Psoas muscle (tissue), 8 donors: ENCODE results near the gene AQP12B. TPM values are rescaled to one million over a fixed set of nuclear protein-coding genes. Genes with fewer than 3 reads are reported as not detected.
A peak's percentile ranks its signal among the peaks of the same experiment; 100 is the strongest.

Experiments
- ATAC-seq, 4 donors: fragments of 200-7000 bp; cut with Tn5 transposase; one replicate each; pipeline ENCODE4 v1.9.1; 2020; ENCODE audit warnings: moderate library complexity in 3 of 4, mild to moderate bottlenecking in 2 of 4
- DNase-seq, 2 donors: peaks; one replicate each; pipeline ENCODE4 v3.0.0-alpha.2; 2020
- H3K27ac ChIP-seq: fragments of 200-600 bp; one replicate; pipeline ENCODE4 v1.8.0; 2022
- H3K27me3 ChIP-seq, 3 donors: fragments of 200-600 bp in 1 of 3; one replicate each; pipeline versions ENCODE4 v1.6.1 to v1.8.0; 2013 to 2022; ENCODE audit warnings: low read length in 2 of 3, mild to moderate bottlenecking in 2 of 3, moderate library complexity in 1 of 3; ENCODE audit not compliant: insufficient read depth in 3 of 3
- H3K36me3 ChIP-seq, 2 donors: fragments of 200-600 bp in 1 of 2; one replicate each; pipeline versions ENCODE4 v1.6.1 to v1.8.0; 2013 to 2022; ENCODE audit warnings: low read depth in 1 of 2, mild to moderate bottlenecking in 1 of 2, moderate library complexity in 1 of 2; ENCODE audit not compliant: insufficient read depth in 1 of 2
- H3K4me1 ChIP-seq: fragments of 200-600 bp; one replicate; pipeline ENCODE4 v1.8.0; 2022
- H3K4me3 ChIP-seq: fragments of 200-600 bp; one replicate; pipeline ENCODE4 v1.8.0; 2022; ENCODE audit warnings: mild to moderate bottlenecking
- H3K9me3 ChIP-seq: fragments of 200-600 bp; one replicate; pipeline ENCODE4 v1.8.0; 2022
- WGBS, 3 donors: extraction: QIAGEN DNeasy Blood & Tissue Kit; methylation state at CpG; one replicate each; pipeline versions ENCODE4 v1.1.6 to v1.1.7; 2013; 5-methylcytosine and 5-hydroxymethylcytosine counted together
- intact Hi-C, 2 donors: fragments of 100-400 bp; cut with DNase I; formaldehyde crosslinking; loops; one replicate each; pipeline versions ENCODE4 v1.11.0 to v1.14.2; 2022
- polyA plus RNA-seq, 3 donors: library from polyadenylated mRNA; stranded (reverse); fragments of 200-250 nt; gene quantifications; one replicate each; pipeline ENCODE4 v1.2.3, GENCODE V29; 2013
- total RNA-seq, 4 donors: library from RNA; stranded (reverse); fragmentation: NEBNext Ultra II Directional in 2 of 4; extraction: Animal tissue kit (Norgen Biotek cat#: 25700) in 2 of 4; gene quantifications; one replicate each; pipeline versions ENCODE4 v1.2.1 to v1.2.4, GENCODE V29; 2021 to 2023
- TF ChIP-seq, protein P1 (sequence below): fragments of 200-600 bp; IDR thresholded peaks from one replicate; pipeline ENCODE4 v1.8.0; 2022; ENCODE audit warnings: antibody characterized with exemption
- donor health status: healthy with polysubstance abuse.
- donor health status: DM: no; HTN: no; CAD: no; lungs with moderate emphysema.
- donor health status: Bipolar disorder and iron deficiency.
- donor health status: healthy.
- donor health status: DM: yes; HTN: yes; CAD: no.
- donor health status: DM: no; HTN: no; CAD: no.
- donor health status: DM: no; HTN: no; CAD: no.
- donor health status: DM: yes; HTN: yes; CAD: no.

The AQP12B gene
- total and polyA plus RNA-seq, 7 donors, result not detected

GRCh38 chr2:240631548-240632305, 51.0 kb downstream of the AQP12B start:
- WGBS, 3 donors, result 83 to 91% (median 89%) methylated on average over 11 of the region's 11 CpGs
- DNase-seq, result peak in 1 of 2 donors; percentile 36

GRCh38 chr2:240630771-240631547, 51.7 kb downstream of the AQP12B start:
- H3K27me3 ChIP-seq, result no peaks in the 10 kb centered on the region
- DNase-seq (peak in 1 of 2 donors; percentile 38), ATAC-seq (no peak)
- no peak overlapping the region for H3K4me3 ChIP-seq
- WGBS, 3 donors, result 87 to 92% (median 92%) methylated on average over 21 of the region's 21 CpGs
- H3K9me3 ChIP-seq, result no peaks in the 10 kb centered on the region
- TF ChIP-seq, protein P1, sequence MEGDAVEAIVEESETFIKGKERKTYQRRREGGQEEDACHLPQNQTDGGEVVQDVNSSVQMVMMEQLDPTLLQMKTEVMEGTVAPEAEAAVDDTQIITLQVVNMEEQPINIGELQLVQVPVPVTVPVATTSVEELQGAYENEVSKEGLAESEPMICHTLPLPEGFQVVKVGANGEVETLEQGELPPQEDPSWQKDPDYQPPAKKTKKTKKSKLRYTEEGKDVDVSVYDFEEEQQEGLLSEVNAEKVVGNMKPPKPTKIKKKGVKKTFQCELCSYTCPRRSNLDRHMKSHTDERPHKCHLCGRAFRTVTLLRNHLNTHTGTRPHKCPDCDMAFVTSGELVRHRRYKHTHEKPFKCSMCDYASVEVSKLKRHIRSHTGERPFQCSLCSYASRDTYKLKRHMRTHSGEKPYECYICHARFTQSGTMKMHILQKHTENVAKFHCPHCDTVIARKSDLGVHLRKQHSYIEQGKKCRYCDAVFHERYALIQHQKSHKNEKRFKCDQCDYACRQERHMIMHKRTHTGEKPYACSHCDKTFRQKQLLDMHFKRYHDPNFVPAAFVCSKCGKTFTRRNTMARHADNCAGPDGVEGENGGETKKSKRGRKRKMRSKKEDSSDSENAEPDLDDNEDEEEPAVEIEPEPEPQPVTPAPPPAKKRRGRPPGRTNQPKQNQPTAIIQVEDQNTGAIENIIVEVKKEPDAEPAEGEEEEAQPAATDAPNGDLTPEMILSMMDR, result no peak
- no peaks in the 10 kb centered on the region for H3K36me3 ChIP-seq
- H3K27ac ChIP-seq, result no peak overlapping the region
- H3K4me1 ChIP-seq, result no peaks in the 10 kb centered on the region
- intact Hi-C loops, result no loop called here

More at GRCh38 chr2:240631548-240632305, 51.0 kb downstream of the AQP12B start:
- no peaks in the 10 kb centered on the region for H3K9me3 ChIP-seq
- no peaks in the 10 kb centered on the region for H3K27me3 ChIP-seq
- no peaks in the 10 kb centered on the region for H3K4me1 ChIP-seq
- TF ChIP-seq, protein P1, result no peak
- H3K27ac ChIP-seq, result no peak overlapping the region
- no peaks in the 10 kb centered on the region for H3K36me3 ChIP-seq
- ATAC-seq, result no peak
- intact Hi-C loops, result no loop called here
- no peak overlapping the region for H3K4me3 ChIP-seq

GRCh38 chr2:240629968-240630770, 52.5 kb downstream of the AQP12B start:
- Histone ChIP-seq H3K4me1 (no peaks in the 10 kb centered on the region), H3K27me3 (no peaks in the 10 kb centered on the region), H3K36me3 (no peaks in the 10 kb centered on the region), H3K4me3 (no peak overlapping the region), H3K9me3 (no peaks in the 10 kb centered on the region), H3K27ac (no peak overlapping the region)
- TF ChIP-seq, protein P1, result no peak
- intact Hi-C loops, result no loop called here
- DNase-seq (peak in 1 of 2 donors; percentile 44), ATAC-seq (no peak)
- WGBS, 3 donors, result 90 to 93% (median 92%) methylated on average over 48 to 50 of the region's 50 CpGs

DNA sequence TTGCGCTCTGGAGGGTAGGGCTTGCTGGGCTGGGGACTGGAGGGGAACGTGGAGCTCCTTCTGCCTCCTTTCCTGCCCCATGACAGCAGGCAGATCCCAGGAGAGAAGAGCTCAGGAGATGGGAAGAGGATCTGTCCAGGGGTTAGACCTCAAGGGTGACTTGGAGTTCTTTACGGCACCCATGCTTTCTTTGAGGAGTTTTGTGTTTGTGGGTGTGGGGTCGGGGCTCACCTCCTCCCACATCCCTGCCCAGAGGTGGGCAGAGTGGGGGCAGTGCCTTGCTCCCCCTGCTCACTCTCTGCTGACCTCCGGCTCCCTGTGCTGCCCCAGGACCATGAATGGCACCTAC, 53.1 kb downstream of the AQP12B start:
- Histone ChIP-seq H3K4me3 (no peak overlapping the region), H3K4me1 (no peaks in the 10 kb centered on the region), H3K27me3 (no peaks in the 10 kb centered on the region), H3K9me3 (no peaks in the 10 kb centered on the region), H3K36me3 (no peaks in the 10 kb centered on the region), H3K27ac (no peak overlapping the region)
- WGBS, 3 donors, result 70 to 86% (median 83%) methylated on average over 5 of the region's 5 CpGs
- intact Hi-C loops, result no loop called here
- no peak for DNase-seq
- ATAC-seq, result no peak
- TF ChIP-seq, protein P1, result no peak
